NCI-H526 (cell line): Measurements from ENCODE around the gene SSX4B.
"Not testable (repeated sequence)": the region's sequence is repeated elsewhere in the genome, so short reads cannot be mapped to it uniquely, and the experiment has no call there.

Source experiments
- DNase-seq, 2 experiments: peaks; one replicate each; lab custom pipeline; 2025; lab: John Stamatoyannopoulos, UW

The SSX4B gene

GRCh38 chrX:48411860-48412259 lies at the start of gene SSX4B:
Gene SSX4B (minus strand): TSS chrX:48411960. CDS start chrX:48411372, 588 bp downstream.
- not testable (repeated sequence) for DNase-seq

GRCh38 chrX:48460606-48461005 lies 48.8 kb upstream of the SSX4B start:
- DNase-seq: no peak

- DNase-seq: no peak
Measured at GRCh38 chrX:48460031-48460430, 48.3 kb upstream of the SSX4B start.

GRCh38 chrX:48459483-48459882 lies 47.7 kb upstream of the SSX4B start:
- DNase-seq: no peak

- DNase-seq: no peak
Measured at GRCh38 chrX:48458711-48459110, 47.0 kb upstream of the SSX4B start.

- peak; percentile 6 to 13 for DNase-seq
Measured at GRCh38 chrX:48456628-48457331, 45.0 kb upstream of the SSX4B start.

- DNase-seq: no peak
Measured at GRCh38 chrX:48451708-48452107, 39.9 kb upstream of the SSX4B start.

- no peak for DNase-seq
Measured at GRCh38 chrX:48450076-48450475, 38.3 kb upstream of the SSX4B start.

- DNase-seq: not testable (repeated sequence)
Measured at GRCh38 chrX:48447201-48447600, 35.4 kb upstream of the SSX4B start.

GRCh38 chrX:48433713-48434112 lies 22.0 kb upstream of the SSX4B start:
- not testable (repeated sequence) for DNase-seq

GRCh38 chrX:48430166-48430565 lies 18.4 kb upstream of the SSX4B start:
- DNase-seq: not testable (repeated sequence)

GRCh38 chrX:48429606-48430005 lies 17.8 kb upstream of the SSX4B start:
- DNase-seq: not testable (repeated sequence)

GRCh38 chrX:48427027-48427716 lies 15.4 kb upstream of the SSX4B start:
- DNase-seq: not testable (repeated sequence)

GRCh38 chrX:48397825-48398224 lies 13.9 kb downstream of the SSX4B start:
- DNase-seq: not testable (repeated sequence)

- not testable (repeated sequence) for DNase-seq
Measured at GRCh38 chrX:48396931-48397330, 14.8 kb downstream of the SSX4B start.

GRCh38 chrX:48383239-48383638 lies 28.5 kb downstream of the SSX4B start, which contains the start of gene SSX4:
Gene SSX4 (plus strand): TSS chrX:48383539. CDS start chrX:48384054, 515 bp downstream.
- DNase-seq: not testable (repeated sequence)

GRCh38 chrX:48370408-48370807 lies 41.4 kb downstream of the SSX4B start:
- not testable (repeated sequence) for DNase-seq

GRCh38 chrX:48367717-48368408 lies 43.9 kb downstream of the SSX4B start:
- DNase-seq: not testable (repeated sequence)

- DNase-seq: not testable (repeated sequence)
Measured at GRCh38 chrX:48359281-48359680, 52.5 kb downstream of the SSX4B start.

GRCh38 chrX:48357681-48358080 lies 54.1 kb downstream of the SSX4B start:
- DNase-seq: no peak

GRCh38 chrX:48356315-48357094 lies 55.3 kb downstream of the SSX4B start, which contains the start of gene SSX3:
Gene SSX3 (minus strand): TSS chrX:48356703. CDS start chrX:48355249, 1,454 bp downstream.
- DNase-seq: not testable (repeated sequence)
